H1 (cell line): ENCODE measurements around the gene CERS5. TPM values are rescaled to one million over a fixed set of nuclear protein-coding genes. Genes with fewer than 3 reads are reported as not detected.
"Not testable (repeated sequence)": the region's sequence is repeated elsewhere in the genome, so short reads cannot be mapped to it uniquely, and the experiment has no call there.

Source experiments
- CTCF ChIA-PET: fragments of 300-600 bp; sonication (Branson Sonifier 250); formaldehyde crosslinking; loops from one replicate; lab custom pipeline; 2021; ENCODE audit not compliant: partially characterized antibody; lab: Charles Lee
- POLR2A ChIA-PET: fragments of 300-600 bp; sonication (Branson Sonifier 250); formaldehyde crosslinking; loops from one replicate; lab custom pipeline; 2021; ENCODE audit warnings: inconsistent platforms; ENCODE audit not compliant: partially characterized antibody; lab: Charles Lee
- DNase-seq, 2 experiments: peaks; one replicate each; pipeline versions ENCODE4 v3.0.0 to v3.0.0-alpha.2; 2010 to 2022; ENCODE audit warnings: low spot score in 2 of 2, low read depth in 1 of 2, mixed read lengths in 1 of 2
- FAIRE-seq: peaks from 2 replicates; lab custom pipeline; 2011; peaks lifted over from hg19 to GRCh38; lab: Jason Lieb, UNC
- H2AFZ ChIP-seq: 2 replicates; pipeline ENCODE4 v1.8.1; 2012; ENCODE audit warnings: low read length, inconsistent platforms
- H2AK5ac ChIP-seq: 2 replicates; pipeline ENCODE4 v1.6.1; 2013; ENCODE audit warnings: low read depth, low read length
- H2BK120ac ChIP-seq: replicated peaks from 2 replicates; pipeline ENCODE3; 2013; ENCODE audit warnings: low read depth, low read length, inconsistent platforms
- H2BK12ac ChIP-seq: 2 replicates; pipeline ENCODE4 v1.6.1; 2013; ENCODE audit warnings: low read depth, low read length
- H2BK15ac ChIP-seq: 2 replicates; pipeline ENCODE4 v1.6.1; 2013; ENCODE audit warnings: low read length
- H2BK20ac ChIP-seq: 2 replicates; pipeline ENCODE4 v1.6.1; 2013; ENCODE audit warnings: low read length
- H2BK5ac ChIP-seq: 2 replicates; pipeline ENCODE4 v1.6.1; 2013; ENCODE audit warnings: low read depth, low read length
- H3K14ac ChIP-seq: 2 replicates; pipeline ENCODE4 v1.6.1; 2013; ENCODE audit warnings: inconsistent platforms; ENCODE audit not compliant: insufficient read length
- H3K18ac ChIP-seq: 2 replicates; pipeline ENCODE4 v1.6.1; 2013; ENCODE audit warnings: low read length; ENCODE audit errors: extremely low read depth
- H3K23ac ChIP-seq: 2 replicates; pipeline ENCODE4 v1.6.1; 2013; ENCODE audit warnings: inconsistent platforms; ENCODE audit not compliant: insufficient read length
- H3K23me2 ChIP-seq: 2 replicates; pipeline ENCODE4 v1.6.1; 2013; ENCODE audit warnings: low read depth, low read length
- H3K27ac ChIP-seq: 2 replicates; pipeline ENCODE4 v1.6.1; 2011; ENCODE audit warnings: low read depth, low read length, inconsistent platforms
- H3K27me3 ChIP-seq, 4 experiments: replicated peaks in 1 of 4; 1 replicate in 1 of 4; 2 replicates in 3 of 4; pipeline versions ENCODE4 v1.6.1 to v1.8.1; 2011 to 2013; ENCODE audit warnings: low read length in 3 of 4, mild to moderate bottlenecking in 3 of 4, inconsistent platforms in 2 of 4, mixed read lengths in 2 of 4, moderate library complexity in 1 of 4; ENCODE audit not compliant: control insufficient read depth in 3 of 4, insufficient read depth in 3 of 4; ENCODE audit errors: extremely low read depth in 1 of 4
- H3K36me3 ChIP-seq, 4 experiments: 2 replicates each; pipeline versions ENCODE4 v1.6.1 to v1.8.1; 2011 to 2013; ENCODE audit warnings: mild to moderate bottlenecking in 4 of 4, low read length in 3 of 4, moderate library complexity in 2 of 4, control low read depth in 1 of 4, inconsistent platforms in 1 of 4; ENCODE audit not compliant: insufficient read depth in 4 of 4, control insufficient read depth in 2 of 4
- H3K4ac ChIP-seq: replicated peaks from 2 replicates; pipeline ENCODE3; 2013; ENCODE audit warnings: low read length, low read depth, mixed read lengths, inconsistent platforms; ENCODE audit not compliant: insufficient read length
- H3K4me1 ChIP-seq, 4 experiments: replicated peaks in 1 of 4; 1 replicate in 1 of 4; 2 replicates in 3 of 4; pipeline versions ENCODE4 v1.6.1 to v1.8.1; 2011 to 2013; ENCODE audit warnings: low read length in 3 of 4, inconsistent platforms in 2 of 4, mixed read lengths in 1 of 4; ENCODE audit not compliant: insufficient read depth in 4 of 4, control insufficient read depth in 3 of 4
- H3K4me2 ChIP-seq, 2 experiments: 2 replicates each; pipeline versions ENCODE4 v1.6.1 to v1.8.1; 2011 to 2013; ENCODE audit warnings: low read depth in 2 of 2, low read length in 2 of 2, control low read depth in 1 of 2, inconsistent platforms in 1 of 2, mild to moderate bottlenecking in 1 of 2; ENCODE audit not compliant: insufficient read depth in 1 of 2
- H3K4me3 ChIP-seq, 4 experiments: fragments of 200-600, 300-600 bp in 1 of 4; sonication (generic), shearing (Covaris generic), sonication (Bioruptor Twin) in 1 of 4; 2 replicates each; pipeline versions ENCODE4 v1.5.1 to v1.8.1; 2011 to 2016; ENCODE audit warnings: low read length in 4 of 4, low read depth in 3 of 4, control low read depth in 2 of 4, inconsistent platforms in 2 of 4, mild to moderate bottlenecking in 2 of 4, mixed read lengths in 1 of 4, moderate library complexity in 1 of 4; ENCODE audit not compliant: insufficient read depth in 2 of 4; ENCODE audit errors: extremely low read depth in 1 of 4
- H3K56ac ChIP-seq: replicated peaks from 2 replicates; pipeline ENCODE3; 2013; ENCODE audit warnings: low read depth, mild to moderate bottlenecking, mixed read lengths, low read length, inconsistent platforms; ENCODE audit not compliant: insufficient read length
- H3K79me1 ChIP-seq: 2 replicates; pipeline ENCODE4 v1.6.1; 2013; ENCODE audit warnings: low read depth, low read length, control low read depth
- H3K79me2 ChIP-seq, 2 experiments: 2 replicates each; pipeline versions ENCODE4 v1.6.1 to v1.8.1; 2012 to 2013; ENCODE audit warnings: low read length in 2 of 2, mild to moderate bottlenecking in 2 of 2, inconsistent platforms in 1 of 2; ENCODE audit not compliant: insufficient read depth in 2 of 2, control insufficient read depth in 1 of 2
- H3K9ac ChIP-seq, 4 experiments: replicated peaks in 1 of 4; 1 replicate in 1 of 4; 2 replicates in 3 of 4; pipeline versions ENCODE4 v1.6.1 to v1.8.1; 2011 to 2013; ENCODE audit warnings: low read depth in 3 of 4, low read length in 3 of 4, control low read depth in 2 of 4, mild to moderate bottlenecking in 2 of 4, moderate library complexity in 2 of 4, inconsistent platforms in 1 of 4; ENCODE audit errors: extremely low read depth in 1 of 4
- H3K9me3 ChIP-seq, 2 experiments: 2 replicates each; pipeline versions ENCODE4 v1.6.1 to v1.8.1; 2012 to 2013; ENCODE audit warnings: mild to moderate bottlenecking in 2 of 2, moderate library complexity in 2 of 2, control low read depth in 1 of 2, inconsistent platforms in 1 of 2, low read depth in 1 of 2, low read length in 1 of 2, mixed read lengths in 1 of 2; ENCODE audit not compliant: insufficient read depth in 2 of 2
- H4K20me1 ChIP-seq, 2 experiments: replicated peaks in 1 of 2; 2 replicates each; pipeline versions ENCODE3 to v1.8.1; 2011 to 2013; ENCODE audit warnings: inconsistent platforms in 2 of 2, low read length in 2 of 2, mild to moderate bottlenecking in 1 of 2; ENCODE audit not compliant: insufficient read depth in 2 of 2, control insufficient read depth in 1 of 2
- H4K5ac ChIP-seq: 2 replicates; pipeline ENCODE4 v1.6.1; 2013; ENCODE audit warnings: low read length, low read depth, mixed read lengths, inconsistent platforms; ENCODE audit not compliant: insufficient read length
- H4K8ac ChIP-seq: 2 replicates; pipeline ENCODE4 v1.8.0; 2013; ENCODE audit warnings: mild to moderate bottlenecking, moderate library complexity, low read length, inconsistent platforms; ENCODE audit not compliant: insufficient read depth; ENCODE audit errors: extremely low read depth
- H4K91ac ChIP-seq: replicated peaks from 2 replicates; pipeline ENCODE3; 2013; ENCODE audit warnings: low read length, mixed read lengths, inconsistent platforms; ENCODE audit not compliant: insufficient read length
- FOSL1 ChIP-seq: IDR thresholded peaks from 2 replicates; pipeline ENCODE4 v1.6.1; 2011; ENCODE audit warnings: mild to moderate bottlenecking, low read depth, low read length, moderate library complexity; ENCODE audit not compliant: insufficient read depth
- HDAC2 ChIP-seq, 2 experiments: fragments of 300-600 bp in 1 of 2; sonication (generic) in 1 of 2; IDR thresholded peaks; 2 replicates each; pipeline ENCODE4 v1.6.1; 2011 to 2012; ENCODE audit warnings: low read depth in 2 of 2, low read length in 2 of 2, mild to moderate bottlenecking in 2 of 2, moderate library complexity in 2 of 2, borderline replicate concordance in 1 of 2, inconsistent platforms in 1 of 2
- JUN ChIP-seq: IDR thresholded peaks from 2 replicates; pipeline ENCODE4 v1.6.1; 2011; ENCODE audit warnings: low read depth, mild to moderate bottlenecking, improper control_type of control experiment, low read length
- WGBS, 2 experiments: shearing (Covaris generic) in 1 of 2; methylation state at CpG; one replicate each; pipeline versions ENCODE4 v1.1.6 to v1.1.7; 2013 to 2015; ENCODE audit warnings: low lambda C conversion rate in 2 of 2, mixed read lengths in 2 of 2, inconsistent platforms in 1 of 2, low coverage in 1 of 2, missing lambda C conversion rate in 1 of 2; ENCODE audit not compliant: insufficient replicate concordance in 2 of 2, insufficient coverage in 1 of 2, insufficient read length in 1 of 2; ENCODE audit errors: extremely low coverage in 1 of 2, missing lambda C conversion rate in 1 of 2; 5-methylcytosine and 5-hydroxymethylcytosine counted together
- polyA plus RNA-seq, 7 experiments: library from polyadenylated mRNA; depleted of rRNA in 3 of 7; stranded (reverse) in 5 of 7; unstranded in 2 of 7; fragments of >200 nt in 5 of 7; fragments of 200-250 nt in 2 of 7; gene quantifications; 1 replicate in 5 of 7; 2 replicates in 1 of 7; 4 replicates in 1 of 7; pipeline versions ENCODE4 v1.2.1 to v1.2.3, GENCODE V29; 2011 to 2013; ENCODE audit warnings: missing spikeins in 2 of 7, mixed read lengths in 2 of 7
- total RNA-seq: library from RNA; stranded (reverse); fragmentation: NEBNext Ultra II Directional; extraction: Animal tissue kit (Norgen Biotek cat#: 25700); gene quantifications from 2 replicates; pipeline ENCODE4 v1.2.1, GENCODE V29; 2021

The CERS5 gene
- total and polyA plus RNA-seq, 2 of the 8 experiments (the other 6 are each of a cell fraction or from before 2014, with no cell fraction given), result 69.2 to 119 TPM

- TF ChIP-seq HDAC2 (IDR thresholded peaks at IDR 0.05; ENCODE audit: borderline replicate concordance in 1 of 2, low read depth in 2 of 2, low read length in 2 of 2) (no peak), JUN (no peak), FOSL1 (no peak)
Measured at GRCh38 chr12:50149311-50149710, 17.9 kb downstream of the CERS5 start (continued).

DNA sequence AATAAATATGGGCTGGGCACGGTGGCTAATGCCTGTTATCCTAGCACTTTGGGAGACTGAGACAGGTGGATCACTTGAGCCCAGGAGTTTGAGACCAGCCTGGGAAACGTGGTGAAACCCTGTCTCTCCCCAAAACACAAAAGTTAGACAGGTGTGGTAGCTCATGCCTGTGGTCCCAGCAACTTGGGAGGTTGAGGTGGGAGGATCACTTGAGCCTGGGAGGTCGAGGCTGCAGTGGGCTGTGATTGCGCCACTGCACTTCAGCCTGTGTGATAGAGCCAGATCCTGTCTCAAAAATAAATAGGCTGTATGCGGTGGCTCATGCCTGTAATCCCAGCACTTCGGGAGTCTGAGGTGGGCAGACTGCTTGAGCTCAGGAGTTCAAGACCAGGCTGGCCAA, 19.2 kb downstream of the CERS5 start:
- H2AK5ac ChIP-seq, H3K4me3 ChIP-seq, H3K36me3 ChIP-seq, H3K4ac ChIP-seq, H3K23ac ChIP-seq, H3K27ac ChIP-seq, H2AFZ ChIP-seq, H4K91ac ChIP-seq, H3K9ac ChIP-seq, DNase-seq, H3K23me2 ChIP-seq, FAIRE-seq, H3K18ac ChIP-seq, H3K27me3 ChIP-seq, H3K4me1 ChIP-seq, H3K79me1 ChIP-seq, H4K20me1 ChIP-seq, H2BK12ac ChIP-seq, H2BK5ac ChIP-seq, H4K8ac ChIP-seq, H3K4me2 ChIP-seq, H3K56ac ChIP-seq, H3K9me3 ChIP-seq, H2BK120ac ChIP-seq, H4K5ac ChIP-seq, H2BK15ac ChIP-seq, H3K14ac ChIP-seq, H2BK20ac ChIP-seq: not testable (repeated sequence)
- WGBS, 2 experiments, result 95% methylated on average over 6 of the region's 6 CpGs; no CpG with 5 or more reads in 1 of the 2 experiments
- POLR2A ChIA-PET, result interaction anchor here (1.5 to 2.5 kb wide), 2 partner anchors 9 to 20 kb away, joined by 4 to 11 read pairs; partner anchors contain the start of gene CERS5
- CTCF ChIA-PET, result interaction anchor here (0.6 to 4.8 kb wide), 10 partner anchors 10 to 281 kb away, joined by 3 to 28 read pairs (median 3); partner anchors contain the start of gene CERS5
- H3K79me2 ChIP-seq, result peaks cover 0 to 34% of the 10 kb centered on the region in 2 experiments; a peak in 2 of 4 replicates
